Upper lobe of left lung (tissue), 6 donors: ENCODE results near the gene PDE7B. TPM values are rescaled to one million over a fixed set of nuclear protein-coding genes. Genes with fewer than 3 reads are reported as not detected.
A peak's percentile ranks its signal among the peaks of the same experiment; 100 is the strongest.

ENCODE experiments used
- ATAC-seq, 2 donors: fragments of 200-7000 bp; cut with Tn5 transposase; one replicate each; pipeline ENCODE4 v1.9.1; 2022; ENCODE audit warnings: mild to moderate bottlenecking in 2 of 2, moderate library complexity in 2 of 2; ENCODE audit not compliant: low FRiP score in 2 of 2
- DNase-seq, 2 donors: peaks; one replicate each; pipeline ENCODE4 v3.0.0-alpha.2; 2019 to 2020
- H3K27ac ChIP-seq, 4 donors: fragments of 200-600 bp; sonication (generic); one replicate each; pipeline ENCODE4 v1.5.1; 2016 to 2019
- H3K27me3 ChIP-seq, 4 donors: fragments of 200-600 bp; sonication (generic); one replicate each; pipeline ENCODE4 v1.5.1; 2017 to 2019
- H3K36me3 ChIP-seq, 4 donors: fragments of 200-600 bp; sonication (generic); one replicate each; pipeline ENCODE4 v1.5.1; 2016 to 2019
- H3K4me1 ChIP-seq, 4 donors: fragments of 200-600 bp; sonication (generic); one replicate each; pipeline ENCODE4 v1.5.1; 2018 to 2019
- H3K4me3 ChIP-seq, 4 donors: fragments of 200-600 bp; sonication (generic); one replicate each; pipeline ENCODE4 v1.5.1; 2017 to 2019; ENCODE audit warnings: mild to moderate bottlenecking in 2 of 4, moderate library complexity in 1 of 4
- H3K9me3 ChIP-seq, 4 donors: fragments of 200-600 bp; sonication (generic); one replicate each; pipeline ENCODE4 v1.5.1; 2018 to 2019
- EP300 ChIP-seq, 4 donors: sonication (generic); formaldehyde crosslinking; IDR thresholded peaks; one replicate each; pipeline ENCODE4 v1.5.1; 2017; ENCODE audit warnings: antibody characterized with exemption in 4 of 4, control low read depth in 2 of 4
- POLR2A ChIP-seq, 4 donors: fragments of 450-650 bp; IDR thresholded peaks; one replicate each; pipeline ENCODE4 v1.5.1; 2016 to 2017; ENCODE audit warnings: antibody characterized with exemption in 4 of 4, mild to moderate bottlenecking in 2 of 4
- POLR2AphosphoS5 ChIP-seq, 2 donors: sonication (generic); formaldehyde crosslinking; IDR thresholded peaks; one replicate each; pipeline ENCODE4 v1.5.1; 2017; ENCODE audit warnings: antibody characterized with exemption in 2 of 2
- WGBS, 2 donors: methylation state at CpG; one replicate each; pipeline ENCODE4 v1.1.5; 2017 to 2018; 5-methylcytosine and 5-hydroxymethylcytosine counted together
- total RNA-seq, 6 donors: library from RNA; depleted of rRNA in 4 of 6; stranded (reverse); fragments of >200 nt in 4 of 6; gene quantifications; one replicate each; pipeline versions ENCODE4 v1.1.0 to v1.2.1, GENCODE V29; 2016 to 2021
- TF ChIP-seq, protein P1 (sequence below), 6 experiments: fragments of 450-650 bp in 4 of 6; fragments of 200-600 bp in 2 of 6; sonication (generic) in 2 of 6; IDR thresholded peaks; one replicate each; pipeline ENCODE4 v1.5.1; 2016 to 2019; ENCODE audit warnings: antibody characterized with exemption in 6 of 6
- donor health status: DM: no; HTN: no; CAD: no; lungs with moderate emphysema.
- donor health status: DM: no; HTN: yes; CAD: no; lungs with severe emphysema.

The PDE7B gene
- total RNA-seq, 6 donors from 2014 or later: 1.0 to 4.4 (median 2.6) TPM

DNA sequence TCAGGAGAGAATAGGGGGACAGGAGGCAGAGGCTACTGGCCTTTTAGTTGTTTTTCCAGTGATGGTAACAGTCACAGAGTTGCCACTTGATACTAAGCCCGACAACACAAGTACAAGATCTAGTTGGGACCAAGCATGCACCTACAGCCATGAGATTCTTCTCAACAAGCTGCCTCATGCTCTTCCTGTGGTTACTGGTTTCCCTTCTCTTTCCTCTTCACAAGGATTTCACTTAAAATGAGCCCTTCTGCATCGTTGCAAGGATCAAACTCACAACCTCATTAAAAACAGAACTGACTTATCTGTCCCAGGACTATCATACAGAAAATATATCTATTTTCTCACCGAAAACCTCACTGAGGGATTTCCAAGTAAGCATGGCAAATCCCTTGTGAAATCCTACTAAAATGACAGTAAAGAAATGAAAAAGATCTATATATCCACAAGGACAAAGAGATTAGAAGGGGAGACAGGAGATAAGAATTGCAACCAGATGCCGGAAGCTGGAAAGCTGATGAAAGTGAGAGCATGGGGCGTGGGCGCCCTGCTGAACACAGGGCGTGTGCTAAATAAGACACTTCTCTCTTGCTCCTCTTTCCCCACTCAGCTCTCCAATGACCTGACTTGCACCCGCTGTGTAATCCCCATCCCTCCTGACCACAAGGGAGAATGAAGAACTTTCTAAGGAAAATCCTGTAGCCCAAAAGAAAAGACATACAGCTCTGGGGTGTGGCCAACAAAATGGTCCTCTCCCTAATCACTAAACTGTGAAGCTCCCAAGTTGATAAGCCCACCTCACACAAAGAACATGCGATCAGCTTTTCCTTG, 385.2 kb downstream of the PDE7B start:
- 73 to 78% methylated on average over 9 of the region's 9 CpGs for WGBS, 2 donors
- H3K4me1 ChIP-seq: no peaks in the 10 kb centered on the region
- H3K27ac ChIP-seq: no peak overlapping the region
- no peaks in the 10 kb centered on the region for H3K27me3 ChIP-seq
- no peaks in the 10 kb centered on the region for H3K9me3 ChIP-seq
- DNase-seq (peak in 1 of 2 donors; percentile 47), ATAC-seq (peak; percentile 57 to 90)
- H3K4me3 ChIP-seq: no peak overlapping the region
- no peaks in the 10 kb centered on the region for H3K36me3 ChIP-seq
- no peak for TF ChIP-seq EP300 (IDR thresholded peaks at IDR 0.05)
- TF ChIP-seq POLR2A (IDR thresholded peaks at IDR 0.05): no peak
- TF ChIP-seq, protein P1, sequence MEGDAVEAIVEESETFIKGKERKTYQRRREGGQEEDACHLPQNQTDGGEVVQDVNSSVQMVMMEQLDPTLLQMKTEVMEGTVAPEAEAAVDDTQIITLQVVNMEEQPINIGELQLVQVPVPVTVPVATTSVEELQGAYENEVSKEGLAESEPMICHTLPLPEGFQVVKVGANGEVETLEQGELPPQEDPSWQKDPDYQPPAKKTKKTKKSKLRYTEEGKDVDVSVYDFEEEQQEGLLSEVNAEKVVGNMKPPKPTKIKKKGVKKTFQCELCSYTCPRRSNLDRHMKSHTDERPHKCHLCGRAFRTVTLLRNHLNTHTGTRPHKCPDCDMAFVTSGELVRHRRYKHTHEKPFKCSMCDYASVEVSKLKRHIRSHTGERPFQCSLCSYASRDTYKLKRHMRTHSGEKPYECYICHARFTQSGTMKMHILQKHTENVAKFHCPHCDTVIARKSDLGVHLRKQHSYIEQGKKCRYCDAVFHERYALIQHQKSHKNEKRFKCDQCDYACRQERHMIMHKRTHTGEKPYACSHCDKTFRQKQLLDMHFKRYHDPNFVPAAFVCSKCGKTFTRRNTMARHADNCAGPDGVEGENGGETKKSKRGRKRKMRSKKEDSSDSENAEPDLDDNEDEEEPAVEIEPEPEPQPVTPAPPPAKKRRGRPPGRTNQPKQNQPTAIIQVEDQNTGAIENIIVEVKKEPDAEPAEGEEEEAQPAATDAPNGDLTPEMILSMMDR (IDR thresholded peaks at IDR 0.05): no peak
- no peak for TF ChIP-seq POLR2AphosphoS5 (IDR thresholded peaks at IDR 0.05)

DNA sequence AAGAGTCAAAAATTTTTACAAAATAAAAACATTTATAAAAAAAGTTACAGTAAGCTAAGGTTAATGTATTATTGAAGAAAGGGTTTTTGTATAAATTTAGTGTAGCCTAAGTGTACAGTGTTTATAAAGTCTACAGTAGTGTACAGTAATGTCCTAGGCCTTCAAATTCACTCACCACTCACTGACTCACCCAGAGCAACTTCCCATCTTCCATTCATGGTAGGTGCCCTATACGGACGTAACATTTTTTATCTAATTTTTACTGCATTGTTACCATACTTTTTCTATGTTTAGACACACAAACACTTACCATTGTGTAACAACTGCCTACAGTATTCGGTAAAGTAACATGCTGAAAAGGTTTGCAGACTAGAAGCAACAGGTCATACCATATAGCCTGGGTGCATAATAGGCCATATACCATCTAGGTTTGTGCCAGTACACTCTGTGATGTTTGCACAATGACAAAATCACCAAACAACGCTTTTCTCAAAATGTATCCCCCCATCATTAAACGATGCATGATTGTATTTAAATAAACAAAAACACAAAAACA, 392.6 kb downstream of the PDE7B start:
- Histone ChIP-seq H3K36me3 (no peaks in the 10 kb centered on the region), H3K27ac (no peak overlapping the region), H3K4me3 (no peak overlapping the region), H3K4me1 (no peaks in the 10 kb centered on the region), H3K9me3 (no peaks in the 10 kb centered on the region), H3K27me3 (no peaks in the 10 kb centered on the region)
- ATAC-seq (no peak), DNase-seq (no peak)
- WGBS, 2 donors: 91 to 95% methylated on average over 5 of the region's 5 CpGs
- TF ChIP-seq EP300 (IDR thresholded peaks at IDR 0.05) (no peak), POLR2A (IDR thresholded peaks at IDR 0.05) (no peak), POLR2AphosphoS5 (IDR thresholded peaks at IDR 0.05) (no peak)
- TF ChIP-seq, protein P1 (IDR thresholded peaks at IDR 0.05): no peak
